HFFc6 (cell line): Measurements from ENCODE around the gene PSMA4. TPM values are rescaled to one million over a fixed set of nuclear protein-coding genes. Genes with fewer than 3 reads are reported as not detected.
A peak's percentile ranks its signal among the peaks of the same experiment; 100 is the strongest.
"Not testable (repeated sequence)": the region's sequence is repeated elsewhere in the genome, so short reads cannot be mapped to it uniquely, and the experiment has no call there.

Experiments
- DNase-seq: peaks from one replicate; pipeline ENCODE4 v3.0.0-alpha.2; 2018
- H3K27ac Mint-ChIP-seq: 2 replicates; pipeline ENCODE4 v1.8.0; 2020; ENCODE audit warnings: mild to moderate bottlenecking, mixed read lengths
- H3K27me3 Mint-ChIP-seq: 2 replicates; pipeline ENCODE4 v1.8.0; 2021; ENCODE audit warnings: mild to moderate bottlenecking, moderate library complexity, mixed read lengths; ENCODE audit not compliant: insufficient read depth
- H3K36me3 Mint-ChIP-seq: 2 replicates; pipeline ENCODE4 v1.8.0; 2021; ENCODE audit warnings: low read depth, mixed read lengths
- H3K4me1 Mint-ChIP-seq: 2 replicates; pipeline ENCODE4 v1.8.0; 2020; ENCODE audit warnings: low read depth, mixed read lengths
- H3K4me3 Mint-ChIP-seq: 2 replicates; pipeline ENCODE4 v1.8.0; 2020; ENCODE audit warnings: mild to moderate bottlenecking, moderate library complexity, mixed read lengths
- H3K9me3 Mint-ChIP-seq: 2 replicates; pipeline ENCODE4 v1.8.0; 2020; ENCODE audit warnings: mild to moderate bottlenecking, mixed read lengths
- total RNA-seq, 6 experiments: library from RNA; stranded (reverse); fragmentation: NEBNext Ultra II Directional; extraction: Animal tissue kit (Norgen Biotek cat#: 25700); gene quantifications; 2 replicates in 1 of 6; 3 replicates in 5 of 6; pipeline ENCODE4 v1.2.3, GENCODE V29; 2021
- TF ChIP-seq, protein P1 (sequence below): fragments of 200-600 bp; sonication (generic); IDR thresholded peaks from 2 replicates; pipeline ENCODE4 v1.5.0; 2021; ENCODE audit warnings: antibody characterized with exemption, mild to moderate bottlenecking

The PSMA4 gene
- total RNA-seq, 6 experiments from 2014 or later = 181 to 242 (median 217) TPM

DNA sequence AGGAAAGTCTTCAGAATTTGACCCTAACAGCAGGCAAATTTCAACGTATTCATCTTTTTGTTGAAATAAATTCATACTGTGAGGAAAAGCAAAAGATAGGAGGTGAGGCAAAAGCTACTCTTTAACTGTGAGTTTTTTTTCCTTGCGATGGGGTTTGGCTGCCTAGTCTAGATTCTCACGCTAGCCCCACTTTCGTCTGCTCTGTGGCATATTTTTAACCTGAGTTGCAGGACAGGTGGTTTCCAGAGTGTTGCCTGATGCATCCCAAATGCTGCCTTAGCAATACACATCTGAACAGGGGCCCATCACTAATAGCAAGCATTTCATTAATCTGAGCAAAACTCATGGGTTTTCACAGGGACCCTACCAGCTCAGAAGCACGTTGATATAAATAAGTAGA, 11.7 kb downstream of the PSMA4 start:
- Mint-ChIP-seq H3K27me3 (no peaks in the 10 kb centered on the region), H3K9me3 (no peaks in the 10 kb centered on the region), H3K27ac (no peak overlapping the region), H3K4me3 (no peak overlapping the region), H3K4me1 (no peaks in the 10 kb centered on the region), H3K36me3 (peaks cover 10% of the 10 kb centered on the region)
- TF ChIP-seq, protein P1, sequence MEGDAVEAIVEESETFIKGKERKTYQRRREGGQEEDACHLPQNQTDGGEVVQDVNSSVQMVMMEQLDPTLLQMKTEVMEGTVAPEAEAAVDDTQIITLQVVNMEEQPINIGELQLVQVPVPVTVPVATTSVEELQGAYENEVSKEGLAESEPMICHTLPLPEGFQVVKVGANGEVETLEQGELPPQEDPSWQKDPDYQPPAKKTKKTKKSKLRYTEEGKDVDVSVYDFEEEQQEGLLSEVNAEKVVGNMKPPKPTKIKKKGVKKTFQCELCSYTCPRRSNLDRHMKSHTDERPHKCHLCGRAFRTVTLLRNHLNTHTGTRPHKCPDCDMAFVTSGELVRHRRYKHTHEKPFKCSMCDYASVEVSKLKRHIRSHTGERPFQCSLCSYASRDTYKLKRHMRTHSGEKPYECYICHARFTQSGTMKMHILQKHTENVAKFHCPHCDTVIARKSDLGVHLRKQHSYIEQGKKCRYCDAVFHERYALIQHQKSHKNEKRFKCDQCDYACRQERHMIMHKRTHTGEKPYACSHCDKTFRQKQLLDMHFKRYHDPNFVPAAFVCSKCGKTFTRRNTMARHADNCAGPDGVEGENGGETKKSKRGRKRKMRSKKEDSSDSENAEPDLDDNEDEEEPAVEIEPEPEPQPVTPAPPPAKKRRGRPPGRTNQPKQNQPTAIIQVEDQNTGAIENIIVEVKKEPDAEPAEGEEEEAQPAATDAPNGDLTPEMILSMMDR = no peak
- no peak for DNase-seq

DNA sequence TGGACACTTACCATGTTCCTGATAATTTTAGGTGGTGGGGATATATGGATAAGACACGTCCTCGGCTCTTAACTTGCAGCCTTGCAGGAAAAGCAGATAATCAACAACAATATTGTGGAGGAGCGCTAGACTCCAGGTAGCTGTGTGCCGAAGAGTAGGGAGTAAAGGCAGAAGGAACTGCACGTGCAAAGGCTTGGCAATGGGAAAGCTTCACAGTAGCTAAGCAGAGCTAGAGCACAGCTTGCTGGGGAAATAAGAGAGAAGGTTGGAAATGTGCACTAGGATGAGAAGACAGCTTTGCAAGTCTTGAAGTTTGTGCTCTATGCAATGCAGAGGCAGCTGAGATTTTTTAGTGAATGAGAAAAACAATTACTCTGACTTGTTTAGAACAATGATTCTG, 12.4 kb downstream of the PSMA4 start:
- H3K27ac Mint-ChIP-seq = no peak overlapping the region
- TF ChIP-seq, protein P1 = no peak
- H3K27me3 Mint-ChIP-seq = no peaks in the 10 kb centered on the region
- no peaks in the 10 kb centered on the region for H3K9me3 Mint-ChIP-seq
- H3K4me3 Mint-ChIP-seq = no peak overlapping the region
- H3K36me3 Mint-ChIP-seq = peaks cover 10% of the 10 kb centered on the region
- no peak for DNase-seq
- H3K4me1 Mint-ChIP-seq = no peaks in the 10 kb centered on the region

DNA sequence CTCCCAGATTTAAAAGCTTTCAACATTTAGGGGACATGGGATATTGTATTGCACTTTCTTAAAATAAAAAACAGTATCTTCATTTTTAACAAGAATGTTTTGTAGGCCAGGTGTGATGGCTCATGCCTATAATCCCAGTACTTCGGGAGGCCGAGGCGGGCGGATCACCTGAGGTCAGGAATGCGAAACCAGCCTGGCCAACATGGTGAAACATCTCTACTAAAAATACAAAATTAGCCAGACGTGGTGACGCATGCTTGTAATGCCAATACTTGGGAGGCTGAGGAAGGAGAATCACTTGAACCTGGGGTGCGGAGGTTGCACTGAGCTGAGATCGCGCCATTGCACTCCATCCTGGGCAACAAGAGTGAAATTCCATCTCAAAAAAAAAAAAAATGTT, 20.0 kb downstream of the PSMA4 start:
- DNase-seq, H3K27ac Mint-ChIP-seq, H3K4me1 Mint-ChIP-seq, H3K4me3 Mint-ChIP-seq, H3K27me3 Mint-ChIP-seq, H3K9me3 Mint-ChIP-seq, H3K36me3 Mint-ChIP-seq: not testable (repeated sequence)

DNA sequence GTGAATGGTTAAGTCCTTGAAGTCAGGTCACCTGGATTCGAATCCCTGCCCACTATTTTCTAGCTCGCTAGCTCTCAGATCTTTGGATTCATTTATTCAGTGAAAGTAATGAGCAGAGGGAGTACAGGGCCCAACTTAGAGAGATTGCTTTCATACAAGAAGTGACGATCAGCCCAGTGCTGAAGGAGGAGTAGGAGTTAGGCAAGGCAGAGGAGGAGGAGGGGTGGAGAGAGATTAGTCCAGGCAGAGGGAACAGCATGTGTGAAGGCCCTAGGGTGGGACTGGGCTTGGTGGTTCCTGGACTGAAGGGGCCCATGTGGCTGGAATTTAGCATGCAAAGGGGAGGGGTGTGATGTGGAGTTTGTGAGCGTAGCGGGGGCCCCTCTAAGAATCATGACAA, 21.2 kb downstream of the PSMA4 start:
- Mint-ChIP-seq H3K27me3 (peaks cover 10% of the 10 kb centered on the region), H3K27ac (no peak overlapping the region), H3K4me1 (peaks cover 7% of the 10 kb centered on the region), H3K9me3 (no peaks in the 10 kb centered on the region), H3K4me3 (no peak overlapping the region), H3K36me3 (no peaks in the 10 kb centered on the region)
- no peak for DNase-seq
- TF ChIP-seq, protein P1 = no peak

DNA sequence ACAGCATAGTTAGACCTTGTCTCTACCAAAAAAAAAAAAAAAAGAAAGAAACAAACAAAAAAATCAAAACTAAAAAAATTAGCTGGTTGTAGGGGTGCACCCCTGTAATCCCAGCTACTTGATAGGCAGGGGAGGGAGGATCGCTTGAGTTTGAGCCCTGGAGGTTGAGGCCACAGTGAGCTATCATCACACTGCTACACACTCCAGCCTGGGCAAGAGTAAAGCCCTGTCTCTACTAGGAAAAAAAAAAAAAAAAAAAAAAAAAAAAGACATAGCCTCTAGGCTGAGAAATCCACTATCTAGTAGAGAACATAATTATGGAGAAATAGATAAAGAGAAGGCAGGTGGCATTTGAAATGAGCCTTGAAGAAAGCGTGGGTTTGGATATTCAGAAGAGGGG, 22.8 kb downstream of the PSMA4 start:
- no peak for DNase-seq

DNA sequence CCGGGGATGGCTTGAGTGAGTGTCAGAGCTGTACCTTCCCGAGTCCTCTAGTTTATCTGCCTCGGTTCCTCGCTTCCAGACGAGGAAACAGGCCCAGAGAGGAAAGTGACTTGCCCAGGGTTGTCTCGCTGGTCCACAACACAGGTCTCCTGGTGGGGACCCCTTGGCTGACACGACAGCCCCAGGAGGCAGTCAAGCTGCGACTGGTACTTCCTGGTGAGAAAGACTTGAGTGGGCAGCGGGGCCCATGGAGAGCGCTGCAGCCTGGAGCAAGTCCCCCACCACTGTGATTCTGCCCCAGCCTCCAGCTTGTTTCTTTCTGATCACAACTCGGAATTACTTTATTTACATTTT, 24.5 kb downstream of the PSMA4 start:
- Mint-ChIP-seq H3K36me3 (no peaks in the 10 kb centered on the region), H3K4me3 (peak overlapping the region; percentile 88; the same call in 1 of the 2 replicates), H3K4me1 (peaks cover 15% of the 10 kb centered on the region), H3K27ac (no peak overlapping the region), H3K27me3 (peaks cover 7% of the 10 kb centered on the region), H3K9me3 (no peaks in the 10 kb centered on the region)
- no peak for DNase-seq
- TF ChIP-seq, protein P1 = no peak

More for the DNA sequence above, 22.8 kb downstream of the PSMA4 start:
- TF ChIP-seq, protein P1 = no peak
- H3K9me3 Mint-ChIP-seq = no peaks in the 10 kb centered on the region
- H3K4me3 Mint-ChIP-seq = no peak overlapping the region
- H3K4me1 Mint-ChIP-seq = peaks cover 15% of the 10 kb centered on the region
- H3K27me3 Mint-ChIP-seq = peaks cover 10% of the 10 kb centered on the region
- no peaks in the 10 kb centered on the region for H3K36me3 Mint-ChIP-seq
- no peak overlapping the region for H3K27ac Mint-ChIP-seq
